MM.1S (cell line): ENCODE data around the gene SERPINA4.

Experiments
- DNase-seq: peaks from one replicate; pipeline ENCODE4 v3.0.0-alpha.2; 2015
- H2AFZ ChIP-seq: fragments of 300-600 bp; sonication (generic); 2 replicates; pipeline ENCODE4 v1.6.0; 2016; ENCODE audit warnings: antibody characterized with exemption, low read length
- H3F3A ChIP-seq: fragments of 300-600 bp; sonication (generic); 2 replicates; pipeline ENCODE4 v1.6.1; 2016; ENCODE audit warnings: mild to moderate bottlenecking, antibody characterized with exemption, low read length, moderate library complexity, mixed read lengths; ENCODE audit not compliant: insufficient read depth
- H3K27ac ChIP-seq: fragments of 300-600 bp; sonication (generic); 2 replicates; pipeline ENCODE4 v1.5.1; 2016; ENCODE audit warnings: mild to moderate bottlenecking, low read length
- H3K27me3 ChIP-seq: fragments of 300-600 bp; sonication (generic); replicated peaks from 2 replicates; pipeline ENCODE4 v1.6.0; 2016; ENCODE audit warnings: low read length; ENCODE audit not compliant: insufficient read depth
- H3K36me3 ChIP-seq: fragments of 300-600 bp; sonication (generic); replicated peaks from 2 replicates; pipeline ENCODE4 v1.6.1; 2016; ENCODE audit warnings: mild to moderate bottlenecking, low read length, mixed read lengths; ENCODE audit not compliant: insufficient read depth
- H3K4me1 ChIP-seq: fragments of 300-600 bp; sonication (generic); 2 replicates; pipeline ENCODE4 v1.6.1; 2016; ENCODE audit warnings: low read length, mixed read lengths
- H3K4me2 ChIP-seq: fragments of 300-600 bp; sonication (generic); 2 replicates; pipeline ENCODE4 v1.6.0; 2016; ENCODE audit warnings: low read depth, low read length
- H3K4me3 ChIP-seq: fragments of 300-600 bp; sonication (generic); 2 replicates; pipeline ENCODE4 v1.5.1; 2016; ENCODE audit warnings: low read length, mixed read lengths
- H3K79me2 ChIP-seq: fragments of 300-600 bp; sonication (generic); 2 replicates; pipeline ENCODE4 v1.6.1; 2016; ENCODE audit warnings: mixed run types, low read length, mixed read lengths
- H3K9ac ChIP-seq: fragments of 300-600 bp; sonication (generic); 2 replicates; pipeline ENCODE4 v1.6.1; 2016; ENCODE audit warnings: low read length, mixed read lengths
- H3K9me2 ChIP-seq: fragments of 300-600 bp; sonication (generic); replicated peaks from 2 replicates; pipeline ENCODE4 v1.6.1; 2016; ENCODE audit warnings: mild to moderate bottlenecking, low read length, mixed read lengths; ENCODE audit not compliant: insufficient read depth
- H3K9me3 ChIP-seq: fragments of 300-600 bp; sonication (generic); replicated peaks from 2 replicates; pipeline ENCODE4 v1.6.1; 2016; ENCODE audit warnings: mild to moderate bottlenecking, low read length, mixed read lengths; ENCODE audit not compliant: insufficient read depth
- H4K20me1 ChIP-seq: fragments of 300-600 bp; sonication (generic); 2 replicates; pipeline ENCODE4 v1.6.1; 2016; ENCODE audit warnings: mild to moderate bottlenecking, low read length, moderate library complexity, mixed read lengths; ENCODE audit not compliant: insufficient read depth
- EZH2 ChIP-seq: fragments of 300-600 bp; sonication (generic); optimal IDR thresholded peaks from 2 replicates; pipeline ENCODE3; 2017; ENCODE audit warnings: low read depth, mild to moderate bottlenecking, antibody characterized with exemption, low read length, mixed read lengths
- EZH2phosphoT487 ChIP-seq: fragments of 300-600 bp; sonication (generic); IDR thresholded peaks from 2 replicates; pipeline ENCODE4 v1.6.1; 2018; ENCODE audit warnings: antibody characterized with exemption, low read length
- TF ChIP-seq, protein P1 (sequence below): fragments of 300-600 bp; sonication (generic); IDR thresholded peaks from 2 replicates; pipeline ENCODE4 v1.5.1; 2016; ENCODE audit warnings: antibody characterized with exemption, low read length, mixed read lengths

Gene SERPINA4

DNA sequence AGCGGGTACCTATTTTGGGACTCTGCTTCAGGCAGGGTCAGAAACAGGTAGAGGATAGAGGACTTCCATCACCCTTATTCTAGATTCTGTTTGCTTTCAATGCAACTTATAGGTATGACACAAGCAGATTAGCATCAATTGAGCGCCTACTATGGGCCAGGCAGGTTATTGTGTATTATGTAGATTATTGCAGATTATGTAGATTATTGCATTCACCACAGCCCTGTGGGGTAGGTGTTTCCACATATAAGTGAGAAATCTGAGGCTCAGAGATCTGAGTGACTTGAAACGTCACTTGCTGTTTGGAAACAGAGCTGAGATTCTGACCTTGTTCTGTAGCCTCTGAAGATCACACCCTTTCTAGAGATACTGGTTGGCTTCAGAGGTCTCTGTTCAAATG is 25.7 kb upstream of the SERPINA4 start:
- Histone ChIP-seq H3K9me2 (no peaks in the 10 kb centered on the region), H4K20me1 (no peaks in the 10 kb centered on the region), H3K4me2 (no peak overlapping the region), H3K36me3 (no peaks in the 10 kb centered on the region), H3K79me2 (no peaks in the 10 kb centered on the region), H3K27me3 (no peaks in the 10 kb centered on the region), H2AFZ (no peak overlapping the region), H3K4me1 (no peaks in the 10 kb centered on the region), H3F3A (no peaks in the 10 kb centered on the region), H3K27ac (no peak overlapping the region), H3K9ac (no peak overlapping the region), H3K4me3 (no peak overlapping the region), H3K9me3 (no peaks in the 10 kb centered on the region)
- no peak for TF ChIP-seq EZH2
- no peak for TF ChIP-seq EZH2phosphoT487
- TF ChIP-seq, protein P1, sequence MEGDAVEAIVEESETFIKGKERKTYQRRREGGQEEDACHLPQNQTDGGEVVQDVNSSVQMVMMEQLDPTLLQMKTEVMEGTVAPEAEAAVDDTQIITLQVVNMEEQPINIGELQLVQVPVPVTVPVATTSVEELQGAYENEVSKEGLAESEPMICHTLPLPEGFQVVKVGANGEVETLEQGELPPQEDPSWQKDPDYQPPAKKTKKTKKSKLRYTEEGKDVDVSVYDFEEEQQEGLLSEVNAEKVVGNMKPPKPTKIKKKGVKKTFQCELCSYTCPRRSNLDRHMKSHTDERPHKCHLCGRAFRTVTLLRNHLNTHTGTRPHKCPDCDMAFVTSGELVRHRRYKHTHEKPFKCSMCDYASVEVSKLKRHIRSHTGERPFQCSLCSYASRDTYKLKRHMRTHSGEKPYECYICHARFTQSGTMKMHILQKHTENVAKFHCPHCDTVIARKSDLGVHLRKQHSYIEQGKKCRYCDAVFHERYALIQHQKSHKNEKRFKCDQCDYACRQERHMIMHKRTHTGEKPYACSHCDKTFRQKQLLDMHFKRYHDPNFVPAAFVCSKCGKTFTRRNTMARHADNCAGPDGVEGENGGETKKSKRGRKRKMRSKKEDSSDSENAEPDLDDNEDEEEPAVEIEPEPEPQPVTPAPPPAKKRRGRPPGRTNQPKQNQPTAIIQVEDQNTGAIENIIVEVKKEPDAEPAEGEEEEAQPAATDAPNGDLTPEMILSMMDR, result no peak
- DNase-seq, result no peak

DNA sequence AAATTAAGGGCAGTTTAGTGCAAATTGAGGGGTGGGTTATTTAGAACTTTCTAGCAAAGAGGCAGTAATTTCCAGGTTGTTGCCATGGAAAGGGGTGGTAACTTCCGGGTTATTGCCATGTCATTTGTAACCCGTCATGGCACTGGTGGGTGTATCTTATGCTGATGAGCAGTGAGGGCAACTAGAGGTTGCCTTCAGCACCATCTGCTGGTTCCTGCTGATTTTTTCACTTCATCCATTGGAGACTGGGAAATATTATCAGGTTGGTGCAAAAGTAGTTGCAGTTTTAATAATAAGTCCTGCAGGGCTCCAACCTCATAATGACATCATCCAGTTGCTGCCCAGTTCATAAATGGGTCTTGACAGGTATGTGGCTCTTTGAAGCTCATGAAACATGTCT is 24.4 kb upstream of the SERPINA4 start:
- no peaks in the 10 kb centered on the region for H3F3A ChIP-seq
- no peaks in the 10 kb centered on the region for H3K79me2 ChIP-seq
- no peaks in the 10 kb centered on the region for H3K36me3 ChIP-seq
- no peak overlapping the region for H3K27ac ChIP-seq
- no peaks in the 10 kb centered on the region for H3K9me2 ChIP-seq
- TF ChIP-seq, protein P1, result no peak
- no peak for TF ChIP-seq EZH2phosphoT487
- H3K4me2 ChIP-seq, result no peak overlapping the region
- H3K9ac ChIP-seq, result no peak overlapping the region
- H3K4me3 ChIP-seq, result no peak overlapping the region
- no peak overlapping the region for H2AFZ ChIP-seq
- DNase-seq, result no peak
- no peaks in the 10 kb centered on the region for H4K20me1 ChIP-seq
- no peaks in the 10 kb centered on the region for H3K9me3 ChIP-seq
- no peaks in the 10 kb centered on the region for H3K27me3 ChIP-seq
- no peaks in the 10 kb centered on the region for H3K4me1 ChIP-seq

DNA sequence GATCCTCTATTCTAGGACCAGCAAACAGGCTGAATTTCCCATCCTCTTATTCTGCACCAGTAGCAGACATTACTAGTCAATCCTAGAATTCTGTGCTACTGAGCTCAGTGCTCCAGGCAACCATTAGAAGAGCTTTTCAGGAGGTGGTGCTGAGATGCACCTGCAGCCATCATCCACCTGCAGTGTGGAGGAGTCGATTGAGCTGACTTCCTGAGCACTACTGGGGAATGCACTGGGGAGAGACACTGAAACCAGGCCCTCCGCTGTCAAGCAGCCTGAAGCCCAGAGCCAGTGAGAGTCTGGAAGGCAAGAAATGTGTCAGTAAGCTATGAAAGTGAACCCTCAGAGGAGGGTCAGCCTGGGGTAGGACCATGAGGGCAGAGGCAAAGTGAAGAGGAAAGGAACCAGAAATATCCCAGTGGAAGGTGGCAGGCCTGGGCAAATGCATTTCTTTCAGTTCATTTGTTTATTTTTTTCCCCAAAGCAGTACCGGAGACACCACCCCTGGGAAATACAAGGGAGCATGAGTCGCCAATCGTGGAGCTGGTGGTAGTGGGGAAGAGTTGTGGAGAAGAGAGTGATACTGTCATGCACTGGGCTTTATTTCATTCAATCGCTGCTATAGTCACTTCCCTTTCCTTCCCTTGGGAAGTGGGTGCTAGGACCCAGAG is 23.0 kb upstream of the SERPINA4 start:
- Histone ChIP-seq H3F3A (no peaks in the 10 kb centered on the region), H3K27me3 (no peaks in the 10 kb centered on the region), H4K20me1 (no peaks in the 10 kb centered on the region), H3K4me3 (no peak overlapping the region), H3K9ac (no peak overlapping the region), H3K79me2 (no peaks in the 10 kb centered on the region), H3K9me2 (no peaks in the 10 kb centered on the region), H3K27ac (no peak overlapping the region), H3K4me2 (no peak overlapping the region), H3K36me3 (no peaks in the 10 kb centered on the region), H3K4me1 (no peaks in the 10 kb centered on the region), H3K9me3 (no peaks in the 10 kb centered on the region), H2AFZ (no peak overlapping the region)
- TF ChIP-seq EZH2phosphoT487 (no peak), EZH2 (no peak)
- TF ChIP-seq, protein P1, result no peak
- DNase-seq, result peak; percentile 57
